Neural cell (in vitro differentiated cells): Measurements from ENCODE around the gene LEUTX. TPM values are rescaled to one million over a fixed set of nuclear protein-coding genes. Genes with fewer than 3 reads are reported as not detected.
"Not testable (repeated sequence)": the region's sequence is repeated elsewhere in the genome, so short reads cannot be mapped to it uniquely, and the experiment has no call there.

ENCODE experiments used
- H2AFZ ChIP-seq: fragments of 200-600, 300-800 bp; sonication (generic), shearing (Covaris generic); 2 replicates; pipeline ENCODE4 v1.6.0; 2014; ENCODE audit warnings: low read depth, mild to moderate bottlenecking, antibody characterized with exemption, low read length, moderate library complexity
- H3F3A ChIP-seq: fragments of 200-600 bp; shearing (Covaris generic); 2 replicates; pipeline ENCODE4 v1.6.1; 2016; ENCODE audit warnings: mild to moderate bottlenecking, moderate library complexity, mixed read lengths, antibody characterized with exemption, low read length; ENCODE audit not compliant: insufficient read depth, poor library complexity, severe bottlenecking
- H3K27ac ChIP-seq: fragments of 200-600, 300-800 bp; sonication (generic), shearing (Covaris generic); 2 replicates; pipeline ENCODE4 v1.5.1; 2014; ENCODE audit warnings: mild to moderate bottlenecking, low read length, moderate library complexity
- H3K27me3 ChIP-seq: fragments of 300-800, 200-600 bp; sonication (generic), shearing (Covaris generic); 2 replicates; pipeline ENCODE4 v1.6.0; 2014; ENCODE audit warnings: mild to moderate bottlenecking, low read depth, low read length, moderate library complexity; ENCODE audit not compliant: insufficient read depth
- H3K36me3 ChIP-seq: fragments of 300-800, 200-600 bp; sonication (generic), shearing (Covaris generic); 2 replicates; pipeline ENCODE4 v1.5.1; 2014; ENCODE audit warnings: mild to moderate bottlenecking, antibody characterized with exemption, low read length, moderate library complexity; ENCODE audit not compliant: insufficient read depth
- H3K4me2 ChIP-seq: fragments of 300-800, 200-600 bp; sonication (generic), shearing (Covaris generic); 2 replicates; pipeline ENCODE4 v1.6.0; 2014; ENCODE audit warnings: mild to moderate bottlenecking, low read length
- H3K4me3 ChIP-seq: fragments of 300-800, 200-600 bp; sonication (generic), shearing (Covaris generic); 2 replicates; pipeline ENCODE4 v1.5.1; 2014; ENCODE audit warnings: mild to moderate bottlenecking, low read length, moderate library complexity
- H3K79me2 ChIP-seq: fragments of 200-600 bp; shearing (Covaris generic); replicated peaks from 2 replicates; pipeline ENCODE4 v1.6.0; 2014; ENCODE audit warnings: mild to moderate bottlenecking, low read length, moderate library complexity; ENCODE audit not compliant: insufficient read depth
- H3K9ac ChIP-seq: fragments of 300-800, 200-600 bp; sonication (generic), shearing (Covaris generic); 2 replicates; pipeline ENCODE4 v1.6.1; 2016; ENCODE audit warnings: mild to moderate bottlenecking, low read length, mixed read lengths
- H3K9me2 ChIP-seq: fragments of 200-600 bp; shearing (Covaris generic); 2 replicates; pipeline ENCODE4 v1.6.1; 2016; ENCODE audit warnings: mild to moderate bottlenecking, low read length, mixed read lengths; ENCODE audit not compliant: insufficient read depth
- H3K9me3 ChIP-seq: fragments of 200-600, 300-800 bp; sonication (generic), shearing (Covaris generic); 2 replicates; pipeline ENCODE4 v1.6.1; 2016; ENCODE audit warnings: mild to moderate bottlenecking, mixed run types, low read length, moderate library complexity, mixed read lengths
- H4K20me1 ChIP-seq: fragments of 200-600 bp; shearing (Covaris generic); 2 replicates; pipeline ENCODE4 v1.6.1; 2016; ENCODE audit warnings: mild to moderate bottlenecking, mixed run types; ENCODE audit not compliant: insufficient read depth
- CTCF ChIP-seq: fragments of 450-650 bp; IDR thresholded peaks from 2 replicates; pipeline ENCODE4 v1.5.1; 2014; ENCODE audit warnings: antibody characterized with exemption, mild to moderate bottlenecking, moderate library complexity; ENCODE audit not compliant: poor library complexity, severe bottlenecking
- EP300 ChIP-seq: fragments of 450-650 bp; conservative IDR thresholded peaks from 2 replicates; pipeline ENCODE4 v1.6.1; 2014; ENCODE audit warnings: antibody characterized with exemption, mild to moderate bottlenecking, moderate library complexity; ENCODE audit not compliant: poor library complexity, severe bottlenecking
- EZH2 ChIP-seq: fragments of 200-600, 300-800 bp; shearing (Covaris generic), sonication (generic); IDR thresholded peaks from 2 replicates; pipeline ENCODE4 v1.6.1; 2014; ENCODE audit warnings: antibody characterized with exemption, low read length, borderline replicate concordance, mild to moderate bottlenecking; ENCODE audit not compliant: insufficient read depth, poor library complexity, severe bottlenecking
- MXI1 ChIP-seq: fragments of 450-650 bp; conservative IDR thresholded peaks from 2 replicates; pipeline ENCODE4 v1.6.1; 2014; ENCODE audit warnings: antibody characterized with exemption, mild to moderate bottlenecking; ENCODE audit not compliant: poor library complexity, severe bottlenecking
- POLR2AphosphoS5 ChIP-seq: IDR thresholded peaks from 2 replicates; pipeline ENCODE4 v1.6.1; 2012
- RAD21 ChIP-seq: fragments of 450-650 bp; conservative IDR thresholded peaks from 2 replicates; pipeline ENCODE4 v1.6.1; 2014; ENCODE audit warnings: antibody characterized with exemption, mild to moderate bottlenecking, moderate library complexity
- REST ChIP-seq: IDR thresholded peaks from 2 replicates; pipeline ENCODE4 v1.6.1; 2012; ENCODE audit warnings: borderline replicate concordance
- SMC3 ChIP-seq: fragments of 450-650 bp; conservative IDR thresholded peaks from 2 replicates; pipeline ENCODE4 v1.6.1; 2014; ENCODE audit warnings: antibody characterized with exemption, mild to moderate bottlenecking, moderate library complexity; ENCODE audit not compliant: poor library complexity
- TAF1 ChIP-seq: IDR thresholded peaks from 2 replicates; pipeline ENCODE4 v1.6.1; 2012; ENCODE audit warnings: low read depth
- polyA plus RNA-seq: library from polyadenylated mRNA; depleted of rRNA; stranded (reverse); fragments of >200 nt; gene quantifications from 2 replicates; pipeline ENCODE4 v1.2.3, GENCODE V29; 2014

LEUTX gene
- polyA plus RNA-seq, 1 donor from 2014 or later = not detected

- Histone ChIP-seq H3F3A (no peaks in the 10 kb centered on the region), H3K36me3 (no peaks in the 10 kb centered on the region), H3K27ac (no peak overlapping the region), H4K20me1 (no peaks in the 10 kb centered on the region), H3K4me3 (no peak overlapping the region), H2AFZ (no peak overlapping the region), H3K9me2 (no peaks in the 10 kb centered on the region), H3K79me2 (no peaks in the 10 kb centered on the region), H3K9me3 (no peaks in the 10 kb centered on the region), H3K9ac (no peak overlapping the region), H3K4me2 (no peak overlapping the region), H3K27me3 (no peaks in the 10 kb centered on the region)
- no peak for TF ChIP-seq MXI1
- TF ChIP-seq TAF1 = no peak
- no peak for TF ChIP-seq RAD21
- no peak for TF ChIP-seq EZH2
- TF ChIP-seq EP300 = no peak
- TF ChIP-seq CTCF = no peak
- no peak for TF ChIP-seq POLR2AphosphoS5
- no peak for TF ChIP-seq SMC3
- no peak for TF ChIP-seq REST
Observed at GRCh38 chr19:39759457-39760184, 19.0 kb upstream of the LEUTX start.

- not testable (repeated sequence) for H3K4me3 ChIP-seq, H3K4me2 ChIP-seq, H3K27ac ChIP-seq, H3K79me2 ChIP-seq, H3K27me3 ChIP-seq, H3K9ac ChIP-seq, H3K36me3 ChIP-seq, H3K9me3 ChIP-seq, H2AFZ ChIP-seq, H4K20me1 ChIP-seq, H3K9me2 ChIP-seq, H3F3A ChIP-seq
Observed at GRCh38 chr19:39761851-39762250, 16.8 kb upstream of the LEUTX start.
